Ovary (tissue), 9 donors: ENCODE data around the gene MBP. TPM values are rescaled to one million over a fixed set of nuclear protein-coding genes. Genes with fewer than 3 reads are reported as not detected.
A peak's percentile ranks its signal among the peaks of the same experiment; 100 is the strongest.

Experiments used
- DNase-seq, 5 donors: peaks; one replicate each; pipeline ENCODE4 v3.0.0-alpha.2; 2019 to 2020
- H3K27ac ChIP-seq, 2 donors: fragments of 200-600 bp; one replicate each; pipeline versions ENCODE4 v1.5.1 to v1.8.0; 2019 to 2022
- H3K27me3 ChIP-seq: fragments of 200-600 bp; one replicate; pipeline ENCODE4 v1.8.0; 2022
- H3K36me3 ChIP-seq: fragments of 200-600 bp; sonication (generic); one replicate; pipeline ENCODE4 v1.5.1; 2019
- H3K4me1 ChIP-seq: one replicate; pipeline ENCODE4 v1.8.1; 2013; ENCODE audit warnings: mild to moderate bottlenecking, moderate library complexity; ENCODE audit not compliant: insufficient read depth
- H3K4me3 ChIP-seq: fragments of 200-600 bp; sonication (generic); one replicate; pipeline ENCODE4 v1.5.1; 2017
- H3K9me3 ChIP-seq, 2 donors: fragments of 200-600 bp in 1 of 2; sonication (generic) in 1 of 2; one replicate each; pipeline versions ENCODE4 v1.5.1 to v1.8.1; 2013 to 2019; ENCODE audit warnings: mild to moderate bottlenecking in 1 of 2, moderate library complexity in 1 of 2
- EP300 ChIP-seq: sonication (generic); formaldehyde crosslinking; IDR thresholded peaks from one replicate; pipeline ENCODE4 v1.6.1; 2017; ENCODE audit warnings: antibody characterized with exemption
- POLR2A ChIP-seq: fragments of 450-650 bp; IDR thresholded peaks from one replicate; pipeline ENCODE4 v1.6.1; 2017; ENCODE audit warnings: antibody characterized with exemption, mild to moderate bottlenecking, moderate library complexity
- WGBS, 3 donors: extraction: QIAGEN DNeasy Blood & Tissue Kit in 1 of 3; methylation state at CpG; one replicate each; pipeline versions ENCODE4 v1.1.5 to v1.1.7; 2013 to 2017; 5-methylcytosine and 5-hydroxymethylcytosine counted together
- intact Hi-C, 4 donors: fragments of 100-400 bp; cut with DNase I; formaldehyde crosslinking; loops; one replicate each; pipeline versions ENCODE4 v1.11.0 to v1.15.1; 2022 to 2023
- polyA plus RNA-seq, 2 donors: library from polyadenylated mRNA; stranded (reverse); fragments of 200-250 nt in 1 of 2; fragments of 350-450 nt in 1 of 2; fragmentation: Illumina TruSeq in 1 of 2; extraction: RNeasy Lipid Tissue Mini Kit (QIAGEN cat#74804) in 1 of 2; gene quantifications; one replicate each; pipeline ENCODE4 v1.2.3, GENCODE V29; 2013 to 2014
- total RNA-seq, 7 donors: library from RNA; depleted of rRNA in 2 of 7; stranded (reverse); fragments of >200 nt in 2 of 7; fragmentation: NEBNext Ultra II Directional in 3 of 7; extraction: Animal tissue kit (Norgen Biotek cat#: 25700) in 3 of 7; gene quantifications; one replicate each; pipeline versions ENCODE4 v1.1.0 to v1.2.4, GENCODE V29; 2016 to 2023
- TF ChIP-seq, protein P1 (sequence below), 3 donors: fragments of 450-650 bp in 2 of 3; fragments of 200-600 bp in 1 of 3; IDR thresholded peaks; one replicate each; pipeline versions ENCODE4 v1.5.1 to v1.8.0; 2016 to 2022; ENCODE audit warnings: antibody characterized with exemption in 3 of 3, mild to moderate bottlenecking in 1 of 3
- donor health status: DM: no; HTN: no; CAD: no; lungs with moderate emphysema.
- donor health status: DM: no; HTN: no; CAD: no.
- donor health status: Bipolar disorder and iron deficiency.
- donor health status: DM: yes; HTN: yes; CAD: no.
- donor health status: DM: no; HTN: no; CAD: no.
- donor health status: DM: yes; HTN: yes; CAD: no.

The MBP gene
- total and polyA plus RNA-seq, 9 donors = 7.1 to 38.2 (median 23.2) TPM

GRCh38 chr18:77137851-77138250 is 5.3 kb upstream of the MBP start:
- H3K27ac ChIP-seq = peak overlapping the region in 1 of 2 donors; percentile 41

DNA sequence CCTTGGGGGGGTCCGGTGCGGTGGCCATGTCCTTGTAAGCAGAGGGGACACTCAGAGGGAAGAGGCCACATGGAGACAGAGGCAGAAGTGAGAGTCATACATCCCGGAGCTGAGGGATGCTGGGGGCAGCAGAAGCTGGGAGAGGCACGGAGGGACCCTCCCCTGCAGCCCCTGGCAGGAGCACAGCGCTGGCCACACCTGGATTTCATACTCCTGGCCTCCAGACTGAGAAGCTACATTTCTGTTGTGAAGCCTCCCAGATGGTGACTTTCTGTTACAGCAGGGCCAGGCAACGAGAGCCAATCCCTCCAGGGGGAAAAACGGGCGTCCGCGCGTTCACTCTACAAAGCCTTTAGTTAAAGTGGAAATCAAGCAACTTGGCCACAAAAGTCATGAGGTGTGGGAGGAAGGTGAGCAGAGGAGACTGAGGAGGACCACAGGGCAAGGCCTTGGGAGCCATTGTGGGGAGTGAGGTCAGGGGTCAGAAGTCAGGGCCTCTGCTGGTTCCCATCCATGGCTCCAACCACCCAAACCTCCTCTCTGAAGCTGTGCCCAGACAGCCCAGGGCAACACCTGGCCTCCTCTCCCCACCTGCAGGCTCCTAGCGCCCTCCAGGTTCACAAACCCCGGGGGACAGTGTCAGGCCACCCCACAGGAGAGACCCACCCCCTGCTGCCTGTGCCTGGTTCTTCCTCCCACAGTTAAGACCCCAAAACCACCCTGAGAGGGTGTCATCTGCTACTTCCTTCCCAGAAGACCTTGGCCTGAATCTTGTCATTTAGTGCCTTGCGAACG is 4.5 kb upstream of the MBP start:
- no peak for DNase-seq
- Histone ChIP-seq H3K27me3 (no peaks in the 10 kb centered on the region), H3K4me3 (no peak overlapping the region), H3K36me3 (no peaks in the 10 kb centered on the region), H3K9me3 (no peaks in the 10 kb centered on the region), H3K27ac (no peak overlapping the region), H3K4me1 (no peaks in the 10 kb centered on the region)
- intact Hi-C loops = loop anchor here in 1 of 4 donors (10.0 kb wide), 1 partner anchor 132 kb away; no protein-coding TSS in a partner anchor
- no peak for TF ChIP-seq POLR2A
- TF ChIP-seq, protein P1, sequence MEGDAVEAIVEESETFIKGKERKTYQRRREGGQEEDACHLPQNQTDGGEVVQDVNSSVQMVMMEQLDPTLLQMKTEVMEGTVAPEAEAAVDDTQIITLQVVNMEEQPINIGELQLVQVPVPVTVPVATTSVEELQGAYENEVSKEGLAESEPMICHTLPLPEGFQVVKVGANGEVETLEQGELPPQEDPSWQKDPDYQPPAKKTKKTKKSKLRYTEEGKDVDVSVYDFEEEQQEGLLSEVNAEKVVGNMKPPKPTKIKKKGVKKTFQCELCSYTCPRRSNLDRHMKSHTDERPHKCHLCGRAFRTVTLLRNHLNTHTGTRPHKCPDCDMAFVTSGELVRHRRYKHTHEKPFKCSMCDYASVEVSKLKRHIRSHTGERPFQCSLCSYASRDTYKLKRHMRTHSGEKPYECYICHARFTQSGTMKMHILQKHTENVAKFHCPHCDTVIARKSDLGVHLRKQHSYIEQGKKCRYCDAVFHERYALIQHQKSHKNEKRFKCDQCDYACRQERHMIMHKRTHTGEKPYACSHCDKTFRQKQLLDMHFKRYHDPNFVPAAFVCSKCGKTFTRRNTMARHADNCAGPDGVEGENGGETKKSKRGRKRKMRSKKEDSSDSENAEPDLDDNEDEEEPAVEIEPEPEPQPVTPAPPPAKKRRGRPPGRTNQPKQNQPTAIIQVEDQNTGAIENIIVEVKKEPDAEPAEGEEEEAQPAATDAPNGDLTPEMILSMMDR (IDR thresholded peaks at IDR 0.05) = no peak
- WGBS, 3 donors = 80 to 94% (median 88%) methylated on average over 15 of the region's 15 CpGs

More at GRCh38 chr18:77137851-77138250, 5.3 kb upstream of the MBP start:
- Histone ChIP-seq H3K27me3 (no peaks in the 10 kb centered on the region), H3K9me3 (no peaks in the 10 kb centered on the region), H3K4me3 (no peak overlapping the region), H3K36me3 (no peaks in the 10 kb centered on the region), H3K4me1 (no peaks in the 10 kb centered on the region)
- DNase-seq = no peak
- intact Hi-C loops = loop anchor here in 1 of 4 donors (10.0 kb wide), 1 partner anchor 133 kb away; no protein-coding TSS in a partner anchor
- 46 to 69% (median 50%) methylated on average over 9 of the region's 9 CpGs for WGBS, 3 donors
- TF ChIP-seq POLR2A (no peak), EP300 (no peak)
- TF ChIP-seq, protein P1 (IDR thresholded peaks at IDR 0.05) = no peak

GRCh38 chr18:77136076-77136718 is 3.6 kb upstream of the MBP start:
- Histone ChIP-seq H3K27me3 (no peaks in the 10 kb centered on the region), H3K4me1 (no peaks in the 10 kb centered on the region), H3K27ac (no peak overlapping the region), H3K9me3 (no peaks in the 10 kb centered on the region), H3K4me3 (no peak overlapping the region), H3K36me3 (no peaks in the 10 kb centered on the region)
- no peak for DNase-seq
- WGBS, 3 donors = 87 to 93% (median 89%) methylated on average over 8 of the region's 8 CpGs
- TF ChIP-seq POLR2A = no peak
- TF ChIP-seq, protein P1 (IDR thresholded peaks at IDR 0.05) = no peak
- no peak for TF ChIP-seq EP300
- intact Hi-C loops = loop anchor here in 1 of 4 donors (10.0 kb wide), 1 partner anchor 131 kb away; no protein-coding TSS in a partner anchor

- Histone ChIP-seq H3K9me3 (no peaks in the 10 kb centered on the region), H3K27ac (no peak overlapping the region), H3K4me3 (no peak overlapping the region), H3K4me1 (peaks cover 2% of the 10 kb centered on the region), H3K27me3 (no peaks in the 10 kb centered on the region), H3K36me3 (no peaks in the 10 kb centered on the region)
- no peak for DNase-seq
- intact Hi-C loops = loop anchor here in 2 of 4 donors (2.0 to 10.0 kb wide), 2 partner anchors 47 to 131 kb away; no protein-coding TSS in a partner anchor
- TF ChIP-seq POLR2A (no peak), EP300 (no peak)
- TF ChIP-seq, protein P1 (IDR thresholded peaks at IDR 0.05) = no peak
- WGBS, 3 donors = 89 to 97% (median 92%) methylated on average over 16 of the region's 16 CpGs
These were observed 2.9 kb upstream of the MBP start for GRCh38 chr18:77135339-77136075.
